ENCODE measurements around the gene GRK5.

- TF ChIP-seq EZH2 (IDR thresholded peaks at IDR 0.05; ENCODE audit: insufficient read depth, poor library complexity, severe bottlenecking), result no peak
- TF ChIP-seq EZH2phosphoT487 (IDR thresholded peaks at IDR 0.05; ENCODE audit: insufficient read depth, low read depth), result no peak
Measured at GRCh38 chr10:119456435-119456810, 249.1 kb downstream of the GRK5 start.
